ENCODE measurements around the gene PSORS1C2.

Gene PSORS1C2

DNA sequence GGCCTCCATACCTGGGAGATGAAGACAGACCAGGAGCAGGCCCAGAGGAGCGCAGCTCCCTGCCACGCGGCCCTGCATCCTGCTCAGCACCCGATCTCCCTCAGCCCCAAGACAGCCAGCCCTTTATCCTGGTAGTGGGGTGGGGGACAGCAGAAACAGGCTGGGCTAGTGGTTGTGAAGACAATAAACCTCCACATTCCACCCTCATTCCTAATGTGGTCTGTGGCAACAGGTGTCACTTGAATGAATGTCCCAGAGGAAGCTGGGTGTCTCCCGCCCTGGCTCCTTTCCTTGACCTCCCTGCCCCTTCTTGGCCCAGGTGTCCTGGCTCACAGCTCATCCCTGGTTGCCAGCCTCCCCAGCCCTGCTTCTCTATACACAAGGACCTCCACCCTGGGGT is 26.4 kb downstream of the PSORS1C2 start, which contains the start of gene C6orf15:
Gene C6orf15 (minus strand): TSS at position 98 of the 400 bp plus-strand sequence. CDS start 20 bp downstream, at position 78.
- no peak for DNase-seq

DNA sequence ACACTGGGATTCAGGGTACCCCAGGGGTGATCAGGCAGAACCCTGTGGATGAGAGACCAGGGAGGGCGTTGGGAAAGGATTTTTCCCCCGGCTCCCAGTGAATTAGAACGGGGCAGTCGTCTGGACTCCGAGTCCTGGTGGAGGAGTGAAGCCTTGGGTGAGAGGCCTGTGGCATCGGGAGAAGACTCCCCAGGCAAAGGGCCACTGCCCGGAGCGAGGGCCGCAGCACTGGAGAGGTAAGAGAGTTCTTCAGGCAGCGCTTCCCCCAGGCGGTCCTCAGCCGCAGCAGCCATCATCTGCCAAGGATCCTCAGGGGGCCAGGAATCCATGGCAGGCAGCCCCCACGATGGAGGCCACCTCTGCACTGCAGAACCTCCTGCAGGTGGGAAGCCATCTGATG is 27.2 kb downstream of the PSORS1C2 start:
- no peak for DNase-seq

DNA sequence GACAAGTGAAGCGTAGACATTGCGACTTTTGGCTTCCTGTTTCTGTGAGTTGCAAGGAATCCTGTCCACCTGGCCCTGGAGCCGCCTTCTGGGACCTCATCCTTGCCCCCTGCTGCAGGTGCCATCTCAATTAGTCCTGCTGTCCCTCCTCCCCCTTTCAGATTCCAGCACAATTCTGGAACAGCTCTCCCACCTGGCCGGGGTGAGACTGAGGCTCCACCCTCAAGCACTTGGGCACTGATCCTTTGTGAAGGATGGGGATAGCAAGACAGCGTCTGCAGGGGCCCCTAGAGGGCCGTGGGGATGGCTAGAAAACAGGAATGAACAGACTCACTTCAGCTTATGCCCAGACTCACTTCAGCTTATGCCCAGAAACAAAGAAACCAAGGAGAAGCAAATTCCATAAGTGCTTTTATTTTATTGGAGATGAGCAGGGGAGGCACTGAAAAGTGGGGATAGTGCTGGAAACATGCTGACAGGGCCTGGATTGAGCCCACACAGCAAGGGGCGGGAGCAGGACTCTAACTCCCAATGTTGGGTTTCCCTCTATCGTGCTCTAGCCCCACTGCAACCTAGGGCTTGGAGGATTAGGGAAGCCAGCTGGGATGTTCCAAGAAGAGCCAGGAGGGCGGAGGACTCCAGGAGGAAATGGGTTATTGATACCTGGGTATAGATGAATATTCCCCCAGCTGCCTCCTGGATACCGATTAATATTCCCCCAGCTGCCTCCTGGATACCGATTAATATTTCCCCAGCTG is 27.9 kb downstream of the PSORS1C2 start:
- DNase-seq = no peak

GRCh38 chr6:31107052-31107451 is 31.8 kb downstream of the PSORS1C2 start:
- no peak for DNase-seq

- DNase-seq = no peak
Measured at GRCh38 chr6:31103136-31103535, 35.7 kb downstream of the PSORS1C2 start.

GRCh38 chr6:31098449-31098938 is 40.4 kb downstream of the PSORS1C2 start:
- DNase-seq = no peak

DNA sequence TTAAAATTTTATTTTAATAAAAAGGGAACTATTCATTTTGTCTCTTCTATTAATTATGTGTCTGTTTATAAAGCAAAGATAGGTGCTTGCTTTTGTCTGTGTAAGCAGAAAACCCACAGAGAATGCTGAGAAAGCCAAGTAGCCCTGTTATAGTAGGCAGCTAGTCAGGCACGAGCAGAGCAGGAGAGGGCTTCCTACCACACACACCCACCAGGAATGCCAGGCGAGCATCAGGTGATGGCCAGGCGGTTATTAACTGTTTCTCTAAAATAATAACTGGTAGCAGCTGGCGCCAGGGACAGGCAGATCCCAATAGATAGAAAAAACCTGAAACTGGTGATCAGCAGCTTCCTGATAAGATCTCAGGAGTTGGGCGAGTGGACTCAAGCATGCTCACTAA is 42.2 kb downstream of the PSORS1C2 start:
- DNase-seq = no peak

DNA sequence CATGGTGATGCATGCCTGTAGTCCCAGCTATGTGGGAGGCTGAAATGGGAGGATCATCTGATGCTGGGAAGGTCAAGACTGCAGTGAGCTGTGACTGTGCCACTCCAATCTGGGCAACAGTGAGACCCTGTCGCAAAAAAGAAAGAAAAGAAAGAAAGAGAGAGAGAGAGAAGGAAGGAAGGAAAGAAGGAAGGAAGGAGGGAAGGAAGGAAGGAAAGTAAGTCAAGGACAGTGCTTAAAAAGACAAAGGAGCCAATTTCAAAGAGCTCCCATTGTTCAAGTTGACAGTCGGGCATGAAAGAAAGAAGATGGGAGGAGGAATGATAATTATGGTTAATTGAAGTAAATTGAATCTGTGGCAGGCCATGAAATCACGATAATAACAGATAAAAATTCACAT is 42.7 kb downstream of the PSORS1C2 start:
- DNase-seq = no peak

DNA sequence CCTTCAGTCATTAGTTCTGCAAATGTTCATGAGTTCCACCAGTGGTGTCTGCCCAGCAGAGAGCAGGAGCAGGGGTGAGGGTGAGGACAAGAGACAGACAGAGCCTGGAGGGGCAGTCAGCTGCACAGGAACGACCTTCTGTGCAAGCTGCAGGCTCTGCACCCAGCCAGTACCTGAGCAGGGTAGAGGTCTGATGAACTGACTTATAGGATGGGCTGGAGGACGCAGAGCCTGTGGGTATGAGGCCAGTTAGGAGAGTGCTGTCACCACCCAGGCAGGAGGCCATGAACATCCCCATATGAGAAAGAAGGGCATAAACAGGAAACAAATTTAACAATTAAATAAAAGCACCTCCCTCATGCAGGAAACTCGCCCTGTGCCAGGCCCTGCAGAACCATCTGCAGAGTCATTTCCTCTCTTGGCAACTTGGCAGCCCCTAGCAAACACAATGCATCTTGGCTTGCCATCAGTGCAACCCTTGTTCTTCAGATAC is 44.4 kb downstream of the PSORS1C2 start:
- DNase-seq = peak in 2 of 5 experiments; percentile 10 to 85

DNA sequence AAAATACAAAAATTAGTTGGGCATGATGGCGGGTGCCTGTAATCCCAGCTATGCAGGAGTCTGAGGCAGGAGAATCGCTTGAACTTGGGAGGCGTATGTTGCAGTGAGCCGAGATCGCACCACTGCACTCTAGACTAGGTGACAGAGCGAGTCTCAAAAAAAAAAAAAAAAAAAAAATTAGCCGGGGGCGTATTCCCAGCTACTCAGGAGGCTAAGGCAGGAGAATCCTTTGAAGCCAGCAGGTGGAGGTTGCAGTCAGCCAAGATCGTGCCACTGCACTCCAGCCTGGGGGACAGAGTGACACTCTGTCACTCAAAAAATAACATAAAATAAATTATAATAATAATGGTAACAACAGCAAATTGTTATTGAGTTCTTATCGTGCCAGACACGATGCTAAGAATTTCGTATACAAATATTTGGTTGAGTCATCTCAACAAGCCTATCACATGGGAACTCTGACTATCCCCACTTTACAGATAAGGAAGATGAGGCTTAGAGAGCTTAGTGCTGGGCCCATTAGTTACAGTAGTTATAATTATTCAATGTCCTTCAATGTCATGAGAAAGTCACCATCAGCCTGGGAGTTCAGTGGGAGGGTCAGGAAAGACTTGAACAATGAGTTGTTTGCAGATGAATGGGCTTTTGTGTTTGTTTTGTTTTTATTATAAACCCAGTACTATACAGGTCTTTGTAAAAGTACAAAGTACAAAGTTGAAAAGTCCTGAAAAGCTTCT is 45.9 kb downstream of the PSORS1C2 start:
- DNase-seq = no peak

- no peak for DNase-seq
Measured at GRCh38 chr6:31092238-31092637, 46.6 kb downstream of the PSORS1C2 start.

DNA sequence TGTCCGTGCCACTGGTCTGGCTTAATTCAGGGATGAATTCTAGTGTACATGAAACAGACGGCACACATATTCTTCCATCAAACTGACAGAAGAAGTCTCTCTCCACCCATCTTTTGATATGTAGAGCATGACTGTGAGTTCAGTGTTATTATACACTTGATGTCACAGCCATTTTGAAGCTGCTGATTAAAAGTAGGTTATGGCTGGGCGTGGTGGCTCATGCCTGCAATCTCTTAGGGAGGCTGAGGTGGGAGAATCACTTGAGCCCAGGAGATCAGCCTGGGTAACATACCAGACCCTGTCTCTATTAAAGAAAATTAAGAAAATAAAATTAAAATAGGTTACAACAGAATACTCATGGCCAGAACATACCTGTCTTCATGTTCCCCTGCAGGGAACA is 47.2 kb downstream of the PSORS1C2 start:
- no peak for DNase-seq

DNA sequence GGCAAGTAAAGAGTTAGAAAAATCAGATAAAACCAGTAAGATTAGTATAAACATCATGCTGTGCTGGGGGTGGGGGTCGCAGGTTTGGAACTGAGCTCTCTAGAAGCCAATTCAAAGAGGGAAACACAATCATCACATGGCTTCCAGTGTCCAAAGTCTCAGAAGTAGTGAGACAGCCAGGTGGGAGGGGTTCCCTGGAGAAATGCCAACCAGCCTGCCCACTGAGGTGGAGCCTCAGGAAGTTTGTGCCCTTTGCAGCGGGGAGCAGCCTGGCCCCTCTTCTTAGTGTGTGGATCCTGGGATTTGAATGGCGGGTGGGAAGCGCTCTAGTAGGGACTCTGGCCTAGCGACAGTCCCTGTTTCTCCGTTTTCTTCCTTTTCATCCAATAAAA is 47.9 kb downstream of the PSORS1C2 start:
- no peak for DNase-seq

DNA sequence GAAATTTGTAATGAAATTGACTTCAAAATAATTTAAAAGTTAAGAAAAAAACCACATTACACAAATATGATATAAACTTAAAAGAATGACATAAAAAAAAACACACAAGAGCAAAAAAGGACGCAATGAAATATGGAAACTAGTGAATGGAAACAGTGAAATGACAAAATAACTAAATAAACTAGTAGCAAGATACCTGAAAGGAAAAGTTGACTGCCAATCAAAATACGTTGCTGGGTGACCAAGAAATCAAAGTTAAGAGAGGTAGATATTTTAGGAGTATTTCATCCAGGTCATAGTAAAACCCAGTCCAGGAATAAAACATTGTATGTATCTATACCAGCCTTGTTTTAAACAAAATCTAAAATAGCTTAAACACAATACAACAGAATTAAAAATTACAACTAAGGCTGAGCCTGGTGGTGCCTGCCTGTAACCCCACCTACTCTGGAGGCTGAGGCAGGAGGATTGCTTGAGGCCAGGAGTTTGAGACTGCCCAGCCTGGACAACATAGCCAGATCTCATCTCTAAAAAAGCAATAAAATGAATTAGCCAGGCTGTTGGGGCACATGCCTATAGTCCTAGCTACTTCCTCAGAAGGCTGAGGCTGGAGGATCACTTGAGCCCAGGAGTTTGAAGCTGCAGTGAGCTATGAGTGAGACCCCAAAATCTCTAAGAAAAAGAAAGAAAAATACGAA is 48.4 kb downstream of the PSORS1C2 start:
- no peak for DNase-seq
